Suprapubic skin (tissue), 3 donors: ENCODE measurements around the gene GFOD2.

Experiments used
- CTCF ChIP-seq, 2 donors: fragments of 200-600 bp in 1 of 2; fragments of 450-650 bp in 1 of 2; sonication (generic) in 1 of 2; IDR thresholded peaks; one replicate each; pipeline ENCODE4 v1.5.1; 2016 to 2019; ENCODE audit warnings: antibody characterized with exemption in 2 of 2, mild to moderate bottlenecking in 1 of 2, moderate library complexity in 1 of 2
- EP300 ChIP-seq: sonication (generic); formaldehyde crosslinking; IDR thresholded peaks from one replicate; pipeline ENCODE4 v1.6.1; 2017; ENCODE audit warnings: antibody characterized with exemption

- TF ChIP-seq CTCF (IDR thresholded peaks at IDR 0.05) (no peak), EP300 (no peak)
Observed at GRCh38 chr16:67647681-67648080, 71.4 kb downstream of the GFOD2 start.
